ENCODE data around the gene HHAT. TPM values are rescaled to one million over a fixed set of nuclear protein-coding genes. Genes with fewer than 3 reads are reported as not detected.

HHAT gene
- total and polyA plus RNA-seq, 2 donors (not counting 3 experiments of a cell fraction or from before 2014, with no cell fraction given): 2.4 to 4.3 TPM

- FAIRE-seq: no peak
- Histone ChIP-seq H3K4me3 (replicated peaks in 1 of 3; ENCODE audit: insufficient read depth in 1 of 3, low read depth in 1 of 3, low read length in 3 of 3) (no peak overlapping the region), H3K4me2 (ENCODE audit: insufficient read depth, low read length) (no peak overlapping the region), H2AFZ (ENCODE audit: low read depth, low read length) (no peak overlapping the region), H3K9ac (replicated peaks; ENCODE audit: extremely low read depth, insufficient read depth, low read length) (no peak overlapping the region), H3K4me1 (ENCODE audit: control insufficient read depth, extremely low read depth, insufficient read depth, low read length) (no peaks in the 10 kb centered on the region), H3K36me3 (ENCODE audit: control insufficient read depth in 2 of 2, extremely low read depth in 1 of 2, insufficient read depth in 2 of 2, low read length in 2 of 2) (no peaks in the 10 kb centered on the region), H3K9me3 (replicated peaks; ENCODE audit: control insufficient read depth, insufficient read depth, low read length) (peaks cover 3% of the 10 kb centered on the region), H3K27me3 (ENCODE audit: control insufficient read depth in 2 of 2, insufficient read depth in 2 of 2, low read length in 2 of 2) (no peaks in the 10 kb centered on the region), H3K79me2 (ENCODE audit: control insufficient read depth, insufficient read depth, low read length) (no peaks in the 10 kb centered on the region), H4K20me1 (replicated peaks; ENCODE audit: control insufficient read depth, extremely low read depth, insufficient read depth, low read length) (no peaks in the 10 kb centered on the region), H3K27ac (ENCODE audit: insufficient read depth, low read depth, low read length) (no peak overlapping the region), H3K9me1 (replicated peaks; ENCODE audit: control insufficient read depth, extremely low read depth, insufficient read depth, low read length) (no peaks in the 10 kb centered on the region)
- CTCF ChIA-PET: no interaction called here
- no peak for DNase-seq (ENCODE audit: low read depth, low spot score)
- dilution Hi-C loops (cut with MboI; ENCODE audit: extremely low pct_ligation_motif_present, low sequenced_read_pairs) (no loop called here), intact Hi-C loops (cut with micrococcal nuclease) (no loop called here)
- no peak for TF ChIP-seq POLR2AphosphoS5 (IDR thresholded peaks at IDR 0.05; ENCODE audit: insufficient read depth, low read depth, low read length)
- TF ChIP-seq GATA2 (IDR thresholded peaks at IDR 0.05; ENCODE audit: insufficient read depth, insufficient read length, low read depth, low read length): no peak
- TF ChIP-seq MAX (IDR thresholded peaks at IDR 0.05; ENCODE audit: insufficient read depth, insufficient read length): no peak
- no peak for TF ChIP-seq JUN (IDR thresholded peaks at IDR 0.05; ENCODE audit: borderline replicate concordance, insufficient read depth, insufficient read length, low read depth)
- no peak for TF ChIP-seq CTCF (IDR thresholded peaks at IDR 0.05; ENCODE audit: extremely low read depth in 1 of 2, insufficient read depth in 1 of 2, low read depth in 1 of 2, low read length in 2 of 2)
- no peak for TF ChIP-seq EZH2 (IDR thresholded peaks at IDR 0.05; ENCODE audit: borderline replicate concordance, low read depth, low read length, severe bottlenecking)
- no peak for TF ChIP-seq FOS (IDR thresholded peaks at IDR 0.05; ENCODE audit: borderline replicate concordance, insufficient read depth, low read length)
- no peak for TF ChIP-seq MYC (IDR thresholded peaks at IDR 0.05; ENCODE audit: low read depth, low read length)
- TF ChIP-seq POLR2A (IDR thresholded peaks at IDR 0.05; ENCODE audit: low read depth, low read length): no peak
- BruUV-seq (replicated peaks): no TSS peak
- POLR2A ChIA-PET: no interaction called here
These were observed 333.8 kb downstream of the HHAT start for GRCh38 chr1:210662291-210663050.
